ENCODE data around the gene TTI1. TPM values are rescaled to one million over a fixed set of nuclear protein-coding genes. Genes with fewer than 3 reads are reported as not detected.

TTI1 gene
- total and polyA plus RNA-seq, 2 of the 13 experiments (the other 11 are each of a cell fraction or from before 2014, with no cell fraction given): 22.9 to 39.8 TPM

DNA sequence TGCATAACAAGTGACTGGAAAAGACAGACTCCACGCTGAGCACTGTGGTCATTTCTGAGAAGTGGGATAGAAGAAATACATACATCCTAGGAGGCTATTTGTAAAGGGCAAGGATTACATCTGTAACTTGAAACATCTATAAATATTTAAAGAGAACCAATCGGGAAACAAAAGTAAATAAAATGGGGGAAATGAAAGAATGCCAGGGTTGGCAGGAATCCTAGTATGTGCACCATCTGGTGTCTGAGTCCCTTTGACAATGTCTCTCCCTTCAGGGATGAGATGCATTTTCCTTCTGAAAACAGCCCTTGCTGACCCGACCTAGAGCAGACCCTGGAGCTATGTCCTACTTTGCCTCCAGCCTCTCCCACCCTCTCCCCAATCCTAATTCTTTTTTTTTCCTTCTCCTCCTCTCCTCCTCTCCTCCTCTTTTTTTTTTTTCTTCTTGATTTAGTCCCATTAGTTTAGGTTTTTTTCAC, 77.1 kb downstream of the TTI1 start:
- Histone ChIP-seq H3K27me3 (ENCODE audit: control insufficient read depth in 1 of 2, insufficient read depth in 2 of 2, low read length in 2 of 2) (peaks cover 0 to 10% of the 10 kb centered on the region in 2 experiments; a peak in 2 of 5 replicates), H3K9me3 (ENCODE audit: low read length) (no peaks in the 10 kb centered on the region), H3K4me1 (ENCODE audit: insufficient read depth, low read length) (peaks cover 16% of the 10 kb centered on the region), H3K9ac (ENCODE audit: insufficient read depth, low read depth, low read length) (no peak overlapping the region), H4K20me1 (ENCODE audit: insufficient read depth, low read length) (no peaks in the 10 kb centered on the region), H3K36me3 (replicated peaks in 1 of 2; ENCODE audit: control insufficient read depth in 1 of 2, insufficient read depth in 2 of 2, low read length in 2 of 2) (no peaks in the 10 kb centered on the region), H3K4me3 (replicated peaks in 1 of 3; ENCODE audit: insufficient read depth in 1 of 3, low read depth in 2 of 3, low read length in 3 of 3) (no peak overlapping the region), H3K4me2 (ENCODE audit: low read depth, low read length) (no peak overlapping the region), H3K27ac (ENCODE audit: extremely low read length, insufficient read depth, low read length) (no peak overlapping the region), H3K79me2 (ENCODE audit: insufficient read depth, low read length) (no peaks in the 10 kb centered on the region), H2AFZ (ENCODE audit: low read length) (no peak overlapping the region)
- ChIA-PET CTCF (ENCODE audit: low intra/inter-chr PET ratio, low total read pairs) (no interaction called here), POLR2A (no interaction called here)
- FAIRE-seq: peak; percentile 15
- no TSS peak for BruUV-seq (replicated peaks)
- WGBS (ENCODE audit: low lambda C conversion rate): 3% methylated on average over 3 of the region's 3 CpGs
- intact Hi-C loops (cut with micrococcal nuclease; ENCODE audit: unreplicated experiment): no loop called here
- DNase-seq (ENCODE audit: low spot score): no peak
- in situ Hi-C loops (cut with HindIII; ENCODE audit: extremely low pct_ligation_motif_present, low pct_unique_long_range_greater_than_20kb): no loop called here
- peak; percentile 67 for TF ChIP-seq HNRNPK (IDR thresholded peaks at IDR 0.05; ENCODE audit: low read depth, low read length, poor library complexity, severe bottlenecking)
- TF ChIP-seq JARID2 (CRISPR knock-in tag; IDR thresholded peaks at IDR 0.05; ENCODE audit: insufficient replicate concordance): no peak
- ATAC-seq: no peak

DNA sequence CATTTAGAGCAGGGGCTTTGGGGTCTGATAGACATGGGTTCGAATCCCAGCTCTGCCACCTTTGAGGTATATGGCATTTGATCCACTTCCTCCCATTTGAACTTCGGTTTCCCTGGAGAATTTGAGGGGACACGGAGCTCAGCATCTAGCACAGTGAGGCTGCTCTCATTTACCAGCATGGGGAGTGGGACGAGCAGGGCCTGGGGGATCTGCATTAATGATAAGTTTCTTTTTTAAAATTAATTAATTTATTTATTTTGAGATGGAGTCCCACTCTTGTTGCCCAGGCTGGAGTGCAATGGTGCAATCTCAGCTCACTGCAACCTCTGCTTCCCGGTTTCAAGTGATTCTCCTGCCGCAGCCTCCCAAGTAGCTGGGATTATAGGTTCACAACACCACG, 77.7 kb downstream of the TTI1 start:
- ATAC-seq: no peak
- Histone ChIP-seq H3K79me2 (ENCODE audit: insufficient read depth, low read length) (no peaks in the 10 kb centered on the region), H3K9me3 (ENCODE audit: low read length) (no peaks in the 10 kb centered on the region), H3K4me1 (ENCODE audit: insufficient read depth, low read length) (peaks cover 16% of the 10 kb centered on the region), H3K9ac (ENCODE audit: insufficient read depth, low read depth, low read length) (no peak overlapping the region), H3K27ac (ENCODE audit: extremely low read length, insufficient read depth, low read length) (no peak overlapping the region), H2AFZ (ENCODE audit: low read length) (no peak overlapping the region), H3K36me3 (replicated peaks in 1 of 2; ENCODE audit: control insufficient read depth in 1 of 2, insufficient read depth in 2 of 2, low read length in 2 of 2) (no peaks in the 10 kb centered on the region), H3K27me3 (ENCODE audit: control insufficient read depth in 1 of 2, insufficient read depth in 2 of 2, low read length in 2 of 2) (peaks cover 0 to 10% of the 10 kb centered on the region in 2 experiments; a peak in 2 of 5 replicates), H3K4me2 (ENCODE audit: low read depth, low read length) (no peak overlapping the region), H3K4me3 (replicated peaks in 1 of 3; ENCODE audit: insufficient read depth in 1 of 3, low read depth in 2 of 3, low read length in 3 of 3) (no peak overlapping the region), H4K20me1 (ENCODE audit: insufficient read depth, low read length) (no peaks in the 10 kb centered on the region)
- WGBS (ENCODE audit: low lambda C conversion rate): 38% methylated on average over 7 of the region's 7 CpGs
- intact Hi-C loops (cut with micrococcal nuclease; ENCODE audit: unreplicated experiment): no loop called here
- no peak for FAIRE-seq
- BruUV-seq (replicated peaks): no TSS peak
- no peak for DNase-seq (ENCODE audit: low spot score)
- ChIA-PET POLR2A (no interaction called here), CTCF (ENCODE audit: low intra/inter-chr PET ratio, low total read pairs) (no interaction called here)
- in situ Hi-C loops (cut with HindIII; ENCODE audit: extremely low pct_ligation_motif_present, low pct_unique_long_range_greater_than_20kb): no loop called here
- no peak for TF ChIP-seq MAFK (conservative IDR thresholded peaks at IDR 0.05 in 1 of 2, IDR thresholded peaks at IDR 0.05 in 1 of 2; ENCODE audit: low read length in 2 of 2)
- no peak for TF ChIP-seq CC2D1A (CRISPR knock-in tag; IDR thresholded peaks at IDR 0.05)
- no peak for TF ChIP-seq ZNF282 (IDR thresholded peaks at IDR 0.05; ENCODE audit: partially characterized antibody)
- TF ChIP-seq, protein P1, sequence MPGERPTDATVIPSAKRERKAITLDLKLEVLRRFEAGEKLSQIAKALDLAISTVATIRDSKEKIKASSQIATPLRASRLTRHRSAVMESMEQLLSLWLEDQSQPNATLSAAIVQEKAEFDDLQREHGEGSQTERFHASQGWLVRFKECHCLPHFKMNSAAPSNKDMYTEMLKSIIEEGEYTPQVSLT (CRISPR knock-in tag; IDR thresholded peaks at IDR 0.05; ENCODE audit: borderline replicate concordance, low read depth): no peak
- no peak for TF ChIP-seq ZEB1 (IDR thresholded peaks at IDR 0.05; ENCODE audit: insufficient replicate concordance, low read depth)
- no peak for TF ChIP-seq ZSCAN20 (CRISPR knock-in tag; IDR thresholded peaks at IDR 0.05; ENCODE audit: borderline replicate concordance)
- no peak for TF ChIP-seq ISX (CRISPR knock-in tag; conservative IDR thresholded peaks at IDR 0.05)
- TF ChIP-seq ZNF574 (CRISPR knock-in tag; IDR thresholded peaks at IDR 0.05): no peak
- TF ChIP-seq MAFF (IDR thresholded peaks at IDR 0.05; ENCODE audit: low read depth, low read length): no peak

All from HepG2 (cell line).